Measurements from ENCODE around the gene HIGD1C.

HIGD1C gene

DNA sequence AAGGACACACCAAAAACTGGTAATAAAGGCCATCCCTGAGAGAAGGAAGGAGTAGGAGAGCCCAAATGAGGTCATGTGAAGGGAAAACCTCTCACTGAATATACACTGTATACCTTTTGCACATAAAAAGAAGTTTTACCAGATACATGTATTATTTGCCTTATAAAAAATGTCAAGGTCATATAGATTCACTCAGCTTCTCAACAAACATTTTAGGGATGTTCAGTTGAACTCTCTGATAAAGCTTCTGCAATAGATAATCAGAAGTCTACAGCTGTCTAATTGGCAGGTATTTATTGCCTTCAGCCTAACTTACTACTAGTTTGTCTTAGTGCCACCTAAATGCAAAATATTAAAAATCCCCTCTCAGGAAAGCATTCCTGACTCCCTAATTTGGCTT is 65.1 kb downstream of the HIGD1C start:
- no peak for DNase-seq (ENCODE audit: low read depth in 4 of 4, low spot score in 1 of 4)

DNA sequence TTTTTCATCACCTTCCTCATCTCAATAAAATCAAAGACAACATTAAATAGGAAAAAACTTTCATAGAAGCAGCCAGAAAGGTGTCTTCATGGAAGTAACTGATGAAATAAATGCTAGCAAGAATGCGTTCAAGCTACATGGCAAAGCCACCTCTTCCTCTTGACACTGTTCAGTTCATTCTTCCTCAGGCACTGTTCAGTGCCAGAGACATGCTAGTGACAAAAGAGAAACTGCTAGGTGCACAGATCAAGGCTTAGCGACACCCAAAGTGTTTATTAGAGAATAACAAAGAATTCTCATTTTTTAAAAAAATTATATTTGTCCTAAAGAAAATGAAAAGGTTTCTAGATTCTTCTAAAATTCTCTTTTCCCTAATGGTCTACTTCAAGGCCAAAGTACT is 66.6 kb downstream of the HIGD1C start:
- DNase-seq (ENCODE audit: low read depth in 4 of 4, low spot score in 1 of 4) = no peak

DNA sequence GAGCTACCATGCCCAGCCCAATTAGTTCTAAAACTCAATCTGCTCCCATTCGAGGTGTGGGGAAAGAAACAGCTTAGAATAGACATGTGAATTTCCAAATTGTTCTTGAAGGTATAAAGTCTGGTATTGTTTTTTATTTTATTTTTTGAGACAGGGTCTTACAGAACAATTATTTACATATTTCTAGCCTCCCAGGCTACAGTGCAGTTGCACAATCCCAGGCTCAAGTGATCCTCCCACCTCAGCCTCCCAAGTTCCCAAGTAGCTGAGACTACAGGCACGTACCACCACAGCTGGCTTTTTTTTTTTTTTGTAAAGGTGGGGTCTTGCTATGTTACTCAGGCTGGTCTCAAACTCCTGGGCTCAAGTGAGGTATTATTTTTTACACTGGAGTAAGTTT is 67.6 kb downstream of the HIGD1C start:
- DNase-seq (ENCODE audit: low read depth in 4 of 4, low spot score in 1 of 4) = no peak
